GM12892 (cell line): ENCODE measurements around the gene MSANTD3.

ENCODE experiments used
- POLR2AphosphoS5 ChIP-seq: IDR thresholded peaks from 2 replicates; pipeline ENCODE4 v1.6.1; 2011; ENCODE audit warnings: low read depth, low read length, control low read depth
- TAF1 ChIP-seq: IDR thresholded peaks from 2 replicates; pipeline ENCODE4 v1.6.1; 2011; ENCODE audit warnings: low read depth, mild to moderate bottlenecking, control low read depth, low read length, borderline replicate concordance

DNA sequence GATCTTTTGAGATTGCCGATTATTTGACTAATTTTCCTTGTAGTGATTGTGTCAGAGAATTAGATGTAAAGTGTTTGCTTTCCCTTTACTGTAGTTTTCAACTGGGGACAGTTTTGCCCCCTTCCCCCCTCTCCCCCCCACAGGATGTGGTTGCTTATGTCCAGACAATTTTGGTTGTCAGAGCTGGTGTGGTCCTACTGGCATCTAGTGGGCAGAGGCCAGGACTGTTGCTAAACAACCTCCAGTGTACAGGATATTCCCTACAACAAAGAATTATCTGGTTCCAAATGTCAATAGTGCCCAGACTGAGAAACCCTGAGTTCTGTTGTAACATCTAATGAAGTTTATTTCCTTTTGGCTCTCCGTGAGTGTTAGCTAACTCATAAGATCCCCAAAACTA lies 66.0 kb downstream of the MSANTD3 start:
- no peak for TF ChIP-seq POLR2AphosphoS5
- no peak for TF ChIP-seq TAF1
